Uterus (tissue), 2 donors: ENCODE measurements around the gene CCDC102B.

Source experiments
- CTCF ChIP-seq, 4 experiments: fragments of 200-600 bp in 2 of 4; fragments of 450-650 bp in 2 of 4; sonication (generic) in 2 of 4; IDR thresholded peaks; one replicate each; pipeline ENCODE4 v1.5.1; 2016 to 2019; ENCODE audit warnings: antibody characterized with exemption in 4 of 4, mild to moderate bottlenecking in 2 of 4, moderate library complexity in 1 of 4
- POLR2A ChIP-seq, 2 donors: fragments of 450-650 bp; IDR thresholded peaks; one replicate each; pipeline ENCODE4 v1.6.1; 2016; ENCODE audit warnings: antibody characterized with exemption in 2 of 2, mild to moderate bottlenecking in 1 of 2, moderate library complexity in 1 of 2

- TF ChIP-seq CTCF (IDR thresholded peaks at IDR 0.05) (no peak), POLR2A (IDR thresholded peaks at IDR 0.05) (no peak)
These were observed 18.7 kb upstream of the CCDC102B start for GRCh38 chr18:68779169-68779568.
